ENCODE results near the gene CABP4.

GRCh38 chr11:67491276-67492068, 36.3 kb downstream of the CABP4 start:
- TF ChIP-seq ZNF263 (CRISPR knock-in tag; IDR thresholded peaks at IDR 0.05; ENCODE audit: low read depth) (no peak), NR3C1 (CRISPR knock-in tag; conservative IDR thresholded peaks at IDR 0.05; ENCODE audit: low read depth) (no peak), CTCF (IDR thresholded peaks at IDR 0.05) (no peak), ATF2 (CRISPR knock-in tag; IDR thresholded peaks at IDR 0.05; ENCODE audit: borderline replicate concordance, low read depth) (no peak), E2F5 (CRISPR knock-in tag; IDR thresholded peaks at IDR 0.05) (no peak), MAX (CRISPR knock-in tag; IDR thresholded peaks at IDR 0.05) (no peak), CREB1 (CRISPR knock-in tag; IDR thresholded peaks at IDR 0.05) (no peak), NR2C2 (CRISPR knock-in tag; IDR thresholded peaks at IDR 0.05) (no peak), IRF1 (CRISPR knock-in tag; IDR thresholded peaks at IDR 0.05) (no peak), ESRRA (CRISPR knock-in tag; IDR thresholded peaks at IDR 0.05; ENCODE audit: borderline replicate concordance) (no peak), MXD4 (CRISPR knock-in tag; IDR thresholded peaks at IDR 0.05; ENCODE audit: borderline replicate concordance) (no peak), NR1H2 (CRISPR knock-in tag; IDR thresholded peaks at IDR 0.05) (no peak)
